Activated T-cell treated with anti-CD3 and anti-CD28 coated beads for 48 hours (primary cell): Measurements from ENCODE around the gene GDI2.

Experiments
- DNase-seq: peaks from one replicate; pipeline ENCODE4 v3.0.0-alpha.2; 2020; ENCODE audit warnings: low read depth

The GDI2 gene

GRCh38 chr10:5742116-5742515 lies 71.1 kb downstream of the GDI2 start:
- no peak for DNase-seq

GRCh38 chr10:5741276-5741675 lies 72.0 kb downstream of the GDI2 start:
- DNase-seq, result no peak

GRCh38 chr10:5738427-5738826 lies 74.8 kb downstream of the GDI2 start:
- no peak for DNase-seq

- DNase-seq, result no peak
Observed at GRCh38 chr10:5737352-5737751, 75.9 kb downstream of the GDI2 start.

- no peak for DNase-seq
Observed at GRCh38 chr10:5736591-5736990, 76.6 kb downstream of the GDI2 start.

GRCh38 chr10:5735119-5735518 lies 78.1 kb downstream of the GDI2 start:
- DNase-seq, result no peak

GRCh38 chr10:5732141-5732540 lies 81.1 kb downstream of the GDI2 start:
- no peak for DNase-seq

GRCh38 chr10:5731559-5731958 lies 81.7 kb downstream of the GDI2 start:
- no peak for DNase-seq

GRCh38 chr10:5730766-5731165 lies 82.5 kb downstream of the GDI2 start:
- no peak for DNase-seq

- no peak for DNase-seq
Observed at GRCh38 chr10:5723692-5724091, 89.5 kb downstream of the GDI2 start.

- DNase-seq, result no peak
Observed at GRCh38 chr10:5720182-5720581, 93.1 kb downstream of the GDI2 start.

GRCh38 chr10:5719546-5719945 lies 93.7 kb downstream of the GDI2 start:
- DNase-seq, result no peak
